GM06990 (cell line): Measurements from ENCODE around the gene GRIP2.

Experiments
- DNase-seq: peaks from one replicate; pipeline ENCODE4 v3.0.0-alpha.2; 2011; ENCODE audit not compliant: insufficient read length; ENCODE audit errors: extremely low read depth
- H3K27me3 ChIP-seq: replicated peaks from 2 replicates; pipeline ENCODE4 v1.6.0; 2011; ENCODE audit warnings: low read length; ENCODE audit not compliant: control insufficient read depth, insufficient read depth
- H3K36me3 ChIP-seq: 2 replicates; pipeline ENCODE4 v1.5.1; 2011; ENCODE audit warnings: low read length; ENCODE audit not compliant: control insufficient read depth, insufficient read depth
- H3K4me3 ChIP-seq: replicated peaks from 2 replicates; pipeline ENCODE4 v1.5.1; 2011; ENCODE audit warnings: low read depth, mild to moderate bottlenecking, control low read depth, low read length
- CTCF ChIP-seq: IDR thresholded peaks from 2 replicates; pipeline ENCODE4 v1.5.1; 2011; ENCODE audit warnings: low read length, control low read depth, mild to moderate bottlenecking, inconsistent platforms; ENCODE audit not compliant: insufficient read depth, poor library complexity, severe bottlenecking

The GRIP2 gene

GRCh38 chr3:14485981-14486380, 54.2 kb downstream of the GRIP2 start:
- Histone ChIP-seq H3K27me3 (no peaks in the 10 kb centered on the region), H3K4me3 (no peak overlapping the region), H3K36me3 (peaks cover 18% of the 10 kb centered on the region)
- no peak for TF ChIP-seq CTCF
- no peak for DNase-seq

GRCh38 chr3:14484741-14485140, 55.4 kb downstream of the GRIP2 start:
- Histone ChIP-seq H3K36me3 (peaks cover 22% of the 10 kb centered on the region), H3K27me3 (no peaks in the 10 kb centered on the region), H3K4me3 (no peak overlapping the region)
- DNase-seq = no peak
- TF ChIP-seq CTCF = no peak

- TF ChIP-seq CTCF = no peak
- no peaks in the 10 kb centered on the region for H3K27me3 ChIP-seq
- H3K36me3 ChIP-seq = peaks cover 24% of the 10 kb centered on the region
- no peak for DNase-seq
- no peak overlapping the region for H3K4me3 ChIP-seq
Observed at GRCh38 chr3:14483286-14483685, 56.9 kb downstream of the GRIP2 start.

- Histone ChIP-seq H3K4me3 (no peak overlapping the region), H3K27me3 (no peaks in the 10 kb centered on the region), H3K36me3 (peaks cover 22% of the 10 kb centered on the region)
- DNase-seq = no peak
- no peak for TF ChIP-seq CTCF
Observed at GRCh38 chr3:14482271-14482721, 57.8 kb downstream of the GRIP2 start.

GRCh38 chr3:14481646-14482036, 58.5 kb downstream of the GRIP2 start:
- H3K36me3 ChIP-seq = peaks cover 25% of the 10 kb centered on the region
- H3K27me3 ChIP-seq = no peaks in the 10 kb centered on the region
- TF ChIP-seq CTCF = no peak
- DNase-seq = no peak
- no peak overlapping the region for H3K4me3 ChIP-seq

- no peak overlapping the region for H3K4me3 ChIP-seq
- H3K27me3 ChIP-seq = no peaks in the 10 kb centered on the region
- no peak for TF ChIP-seq CTCF
- no peak for DNase-seq
- H3K36me3 ChIP-seq = peaks cover 25% of the 10 kb centered on the region
Observed at GRCh38 chr3:14481018-14481645, 59.0 kb downstream of the GRIP2 start.
